ENCODE results near the gene TMOD2.

TMOD2 gene

GRCh38 chr15:51708013-51708412 is 43.4 kb upstream of the TMOD2 start:
- Histone ChIP-seq H3K18ac (ENCODE audit: low read length) (no peak overlapping the region), H3K9me3 (ENCODE audit: insufficient read depth, low read depth, low read length) (no peaks in the 10 kb centered on the region), H3K23ac (ENCODE audit: low read length) (no peak overlapping the region), H2AFZ (ENCODE audit: insufficient read depth, low read length, poor library complexity) (no peak overlapping the region), H3K36me3 (ENCODE audit: control insufficient read depth in 1 of 2, insufficient read depth in 2 of 2, low read length in 2 of 2) (no peaks in the 10 kb centered on the region), H3K4me1 (ENCODE audit: control insufficient read depth in 1 of 2, insufficient read depth in 2 of 2, low read length in 2 of 2) (peaks cover 0 to 2% of the 10 kb centered on the region in 2 experiments), H2BK5ac (ENCODE audit: low read depth, low read length, poor library complexity) (peak overlapping the region; percentile 52), H3K27me3 (ENCODE audit: insufficient read depth, low read length) (peaks cover 2% of the 10 kb centered on the region), H4K8ac (ENCODE audit: low read depth, low read length) (no peak overlapping the region), H3K79me2 (ENCODE audit: control insufficient read depth, insufficient read depth, low read length, poor library complexity) (no peaks in the 10 kb centered on the region), H3K4me3 (ENCODE audit: low read depth, low read length) (no peak overlapping the region), H4K12ac (ENCODE audit: low read depth, low read length) (no peak overlapping the region), H3K9ac (ENCODE audit: low read length) (no peak overlapping the region), H3K27ac (ENCODE audit: low read depth, low read length) (no peak overlapping the region), H3K79me1 (ENCODE audit: low read length) (no peaks in the 10 kb centered on the region), H4K91ac (ENCODE audit: low read depth, low read length) (no peak overlapping the region), H3K4ac (ENCODE audit: low read depth, low read length) (no peak overlapping the region), H3K14ac (ENCODE audit: low read length) (no peak overlapping the region), H2BK12ac (ENCODE audit: low read length) (peak overlapping the region; percentile 78), H3K4me2 (ENCODE audit: low read length) (no peak overlapping the region), H2AK5ac (ENCODE audit: low read length) (no peak overlapping the region), H2BK120ac (ENCODE audit: insufficient read depth, low read length, poor library complexity) (peak overlapping the region; percentile 56)
- WGBS (ENCODE audit: extremely low coverage, insufficient coverage, insufficient read length), result no CpG with 5 or more reads among the region's 5 CpGs
- no peak for DNase-seq

DNA sequence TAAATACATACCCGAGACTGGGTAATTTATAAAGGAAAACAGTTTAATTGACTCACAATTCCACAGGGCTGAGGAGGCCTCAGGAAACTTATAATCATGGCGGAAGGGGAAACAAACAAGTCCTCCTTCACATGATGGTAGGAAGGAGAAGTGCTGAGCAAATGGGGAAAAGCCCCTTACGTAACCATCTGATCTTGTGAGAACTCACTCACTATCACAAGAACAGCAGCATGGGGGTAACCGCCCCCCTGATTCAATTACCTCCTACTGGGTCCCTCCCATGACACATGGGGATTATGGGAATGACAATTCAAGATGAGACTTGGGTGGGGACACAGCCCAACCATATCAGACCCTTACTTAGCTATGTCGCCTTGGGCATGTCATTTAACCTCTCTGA is 42.4 kb upstream of the TMOD2 start:
- no peak overlapping the region for H3K4me3 ChIP-seq (ENCODE audit: low read depth, low read length)
- no peak overlapping the region for H3K9ac ChIP-seq (ENCODE audit: low read length)
- H2BK120ac ChIP-seq (ENCODE audit: insufficient read depth, low read length, poor library complexity), result no peak overlapping the region
- H2AK5ac ChIP-seq (ENCODE audit: low read length), result no peak overlapping the region
- no peak overlapping the region for H3K27ac ChIP-seq (ENCODE audit: low read depth, low read length)
- H3K23ac ChIP-seq (ENCODE audit: low read length), result no peak overlapping the region
- H3K4me1 ChIP-seq (ENCODE audit: control insufficient read depth in 1 of 2, insufficient read depth in 2 of 2, low read length in 2 of 2), result peaks cover 0 to 2% of the 10 kb centered on the region in 2 experiments
- H4K91ac ChIP-seq (ENCODE audit: low read depth, low read length), result peak overlapping the region; percentile 35
- no peaks in the 10 kb centered on the region for H3K79me2 ChIP-seq (ENCODE audit: control insufficient read depth, insufficient read depth, low read length, poor library complexity)
- H3K9me3 ChIP-seq (ENCODE audit: insufficient read depth, low read depth, low read length), result no peaks in the 10 kb centered on the region
- H3K27me3 ChIP-seq (ENCODE audit: insufficient read depth, low read length), result peaks cover 2% of the 10 kb centered on the region
- H3K4me2 ChIP-seq (ENCODE audit: low read length), result no peak overlapping the region
- no peaks in the 10 kb centered on the region for H3K79me1 ChIP-seq (ENCODE audit: low read length)
- WGBS (ENCODE audit: extremely low coverage, insufficient coverage, insufficient read length), result no CpG with 5 or more reads among the region's 5 CpGs
- no peak overlapping the region for H3K18ac ChIP-seq (ENCODE audit: low read length)
- no peak overlapping the region for H2BK5ac ChIP-seq (ENCODE audit: low read depth, low read length, poor library complexity)
- DNase-seq, result no peak
- no peak overlapping the region for H3K4ac ChIP-seq (ENCODE audit: low read depth, low read length)
- no peak overlapping the region for H2AFZ ChIP-seq (ENCODE audit: insufficient read depth, low read length, poor library complexity)
- no peaks in the 10 kb centered on the region for H3K36me3 ChIP-seq (ENCODE audit: control insufficient read depth in 1 of 2, insufficient read depth in 2 of 2, low read length in 2 of 2)
- no peak overlapping the region for H4K8ac ChIP-seq (ENCODE audit: low read depth, low read length)
- H2BK12ac ChIP-seq (ENCODE audit: low read length), result no peak overlapping the region
- H4K12ac ChIP-seq (ENCODE audit: low read depth, low read length), result no peak overlapping the region
- H3K14ac ChIP-seq (ENCODE audit: low read length), result no peak overlapping the region

- Histone ChIP-seq H3K27ac (ENCODE audit: low read depth, low read length) (no peak overlapping the region), H3K4me3 (ENCODE audit: low read depth, low read length) (no peak overlapping the region), H3K9ac (ENCODE audit: low read length) (no peak overlapping the region), H3K36me3 (ENCODE audit: control insufficient read depth in 1 of 2, insufficient read depth in 2 of 2, low read length in 2 of 2) (no peaks in the 10 kb centered on the region), H3K79me1 (ENCODE audit: low read length) (no peaks in the 10 kb centered on the region), H3K9me3 (ENCODE audit: insufficient read depth, low read depth, low read length) (no peaks in the 10 kb centered on the region), H3K4me1 (ENCODE audit: control insufficient read depth in 1 of 2, insufficient read depth in 2 of 2, low read length in 2 of 2) (no peaks in the 10 kb centered on the region), H2AFZ (ENCODE audit: insufficient read depth, low read length, poor library complexity) (no peak overlapping the region), H4K12ac (ENCODE audit: low read depth, low read length) (no peak overlapping the region), H3K23ac (ENCODE audit: low read length) (no peak overlapping the region), H4K8ac (ENCODE audit: low read depth, low read length) (no peak overlapping the region), H3K14ac (ENCODE audit: low read length) (no peak overlapping the region), H3K4ac (ENCODE audit: low read depth, low read length) (no peak overlapping the region), H3K4me2 (ENCODE audit: low read length) (no peak overlapping the region), H3K18ac (ENCODE audit: low read length) (no peak overlapping the region), H4K91ac (ENCODE audit: low read depth, low read length) (no peak overlapping the region), H3K79me2 (ENCODE audit: control insufficient read depth, insufficient read depth, low read length, poor library complexity) (no peaks in the 10 kb centered on the region), H2BK5ac (ENCODE audit: low read depth, low read length, poor library complexity) (no peak overlapping the region), H2BK120ac (ENCODE audit: insufficient read depth, low read length, poor library complexity) (no peak overlapping the region), H3K27me3 (ENCODE audit: insufficient read depth, low read length) (no peaks in the 10 kb centered on the region), H2BK12ac (ENCODE audit: low read length) (no peak overlapping the region), H2AK5ac (ENCODE audit: low read length) (no peak overlapping the region)
- WGBS (ENCODE audit: extremely low coverage, insufficient coverage, insufficient read length), result no CpG with 5 or more reads among the region's 1 CpG
- no peak for DNase-seq
Measured at GRCh38 chr15:51714162-51714561, 37.2 kb upstream of the TMOD2 start.

- H3K27me3 ChIP-seq (ENCODE audit: insufficient read depth, low read length), result no peaks in the 10 kb centered on the region
- H2BK12ac ChIP-seq (ENCODE audit: low read length), result no peak overlapping the region
- H4K12ac ChIP-seq (ENCODE audit: low read depth, low read length), result no peak overlapping the region
- no CpG with 5 or more reads among the region's 1 CpG for WGBS (ENCODE audit: extremely low coverage, insufficient coverage, insufficient read length)
- no peaks in the 10 kb centered on the region for H3K4me1 ChIP-seq (ENCODE audit: control insufficient read depth in 1 of 2, insufficient read depth in 2 of 2, low read length in 2 of 2)
- no peak overlapping the region for H3K23ac ChIP-seq (ENCODE audit: low read length)
- no peaks in the 10 kb centered on the region for H3K36me3 ChIP-seq (ENCODE audit: control insufficient read depth in 1 of 2, insufficient read depth in 2 of 2, low read length in 2 of 2)
- H3K4ac ChIP-seq (ENCODE audit: low read depth, low read length), result no peak overlapping the region
- no peak overlapping the region for H2BK5ac ChIP-seq (ENCODE audit: low read depth, low read length, poor library complexity)
- H4K91ac ChIP-seq (ENCODE audit: low read depth, low read length), result no peak overlapping the region
- H3K27ac ChIP-seq (ENCODE audit: low read depth, low read length), result no peak overlapping the region
- no peak overlapping the region for H3K4me2 ChIP-seq (ENCODE audit: low read length)
- H4K8ac ChIP-seq (ENCODE audit: low read depth, low read length), result no peak overlapping the region
- no peaks in the 10 kb centered on the region for H3K79me2 ChIP-seq (ENCODE audit: control insufficient read depth, insufficient read depth, low read length, poor library complexity)
- H3K79me1 ChIP-seq (ENCODE audit: low read length), result no peaks in the 10 kb centered on the region
- no peak for DNase-seq
- H3K18ac ChIP-seq (ENCODE audit: low read length), result no peak overlapping the region
- no peak overlapping the region for H3K4me3 ChIP-seq (ENCODE audit: low read depth, low read length)
- no peak overlapping the region for H2BK120ac ChIP-seq (ENCODE audit: insufficient read depth, low read length, poor library complexity)
- H2AK5ac ChIP-seq (ENCODE audit: low read length), result no peak overlapping the region
- H3K9ac ChIP-seq (ENCODE audit: low read length), result no peak overlapping the region
- no peak overlapping the region for H3K14ac ChIP-seq (ENCODE audit: low read length)
- no peaks in the 10 kb centered on the region for H3K9me3 ChIP-seq (ENCODE audit: insufficient read depth, low read depth, low read length)
- no peak overlapping the region for H2AFZ ChIP-seq (ENCODE audit: insufficient read depth, low read length, poor library complexity)
Measured at GRCh38 chr15:51714911-51715310, 36.5 kb upstream of the TMOD2 start.
